Effector memory CD8-positive, alpha-beta T cell (primary cell): ENCODE data around the gene ARID1B.
A peak's percentile ranks its signal among the peaks of the same experiment; 100 is the strongest.

Source experiments
- ATAC-seq: fragments of 150-1000 bp; cut with Tn5 transposase; replicated peaks from 2 replicates; pipeline ENCODE4 v1.10.0; 2021; ENCODE audit warnings: mild to moderate bottlenecking, moderate library complexity
- DNase-seq, 3 experiments: peaks; one replicate each; pipeline ENCODE4 v3.0.0; 2021
- H3K27ac Mint-ChIP-seq, 2 donors: one replicate each; pipeline ENCODE4 v1.8.0; 2022; ENCODE audit warnings: mild to moderate bottlenecking in 2 of 2, mixed read lengths in 2 of 2, moderate library complexity in 2 of 2
- H3K27me3 Mint-ChIP-seq, 2 donors: one replicate each; pipeline ENCODE4 v1.8.0; 2022; ENCODE audit warnings: mixed read lengths in 2 of 2
- H3K36me3 Mint-ChIP-seq: one replicate; pipeline ENCODE4 v1.8.0; 2022; ENCODE audit warnings: mild to moderate bottlenecking, moderate library complexity, mixed read lengths; ENCODE audit not compliant: insufficient read depth
- H3K4me1 Mint-ChIP-seq, 2 donors: one replicate each; pipeline ENCODE4 v1.8.0; 2022; ENCODE audit warnings: low read depth in 2 of 2, mixed read lengths in 2 of 2
- H3K4me3 Mint-ChIP-seq, 2 donors: one replicate each; pipeline ENCODE4 v1.8.0; 2022; ENCODE audit warnings: mild to moderate bottlenecking in 2 of 2, mixed read lengths in 2 of 2, moderate library complexity in 2 of 2
- H3K9me3 Mint-ChIP-seq, 2 donors: one replicate each; pipeline ENCODE4 v1.8.0; 2022; ENCODE audit warnings: mixed read lengths in 2 of 2

ARID1B gene

DNA sequence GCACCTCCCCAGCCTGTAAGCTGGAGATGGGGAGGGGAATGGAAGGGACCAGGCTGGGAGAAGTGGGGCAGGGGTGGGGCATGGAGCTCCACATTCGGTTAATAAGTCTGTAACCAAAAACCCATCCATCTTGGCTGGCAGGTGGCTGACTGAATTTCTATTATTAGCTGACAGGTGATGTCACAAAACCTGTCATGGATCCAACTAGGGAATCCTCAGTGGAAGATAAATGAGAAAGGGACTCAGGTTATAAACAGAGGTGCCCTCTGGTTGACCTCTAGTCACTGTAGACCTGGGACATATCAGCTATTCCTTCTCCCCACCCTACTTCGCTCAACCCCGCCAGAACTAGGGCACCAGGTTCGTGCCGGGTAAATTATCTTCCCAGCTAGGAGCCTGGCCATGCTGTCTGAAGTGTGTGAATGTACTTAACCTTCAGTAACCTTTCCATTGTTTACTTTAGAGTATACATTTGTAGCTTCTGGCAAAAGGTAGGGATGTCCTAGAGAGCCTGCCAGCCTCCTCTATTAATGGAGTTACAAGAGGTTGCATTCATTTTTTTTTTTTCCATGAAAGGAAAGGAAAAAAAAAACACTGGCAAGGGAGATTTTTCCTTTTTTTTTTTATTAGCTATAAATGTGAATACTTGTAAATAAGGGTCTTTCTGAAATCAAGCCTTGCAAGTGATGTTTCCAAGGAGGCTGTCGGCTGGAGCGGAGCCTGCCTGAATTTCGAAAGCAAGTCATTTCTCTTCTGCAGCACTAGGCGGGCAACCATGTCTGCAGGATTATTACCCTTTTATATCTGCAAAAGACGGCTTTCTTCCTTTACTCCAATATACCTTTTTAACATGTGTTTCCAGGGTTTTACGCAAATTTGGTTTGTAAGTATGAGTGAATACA is 410.3 kb downstream of the ARID1B start:
- no peak overlapping the region for H3K4me3 Mint-ChIP-seq
- DNase-seq (no peak), ATAC-seq (no peak)
- H3K36me3 Mint-ChIP-seq = peaks cover 73% of the 10 kb centered on the region
- H3K9me3 Mint-ChIP-seq = no peaks in the 10 kb centered on the region
- peak overlapping the region; percentile 25 to 84 for H3K27ac Mint-ChIP-seq
- no peaks in the 10 kb centered on the region for H3K27me3 Mint-ChIP-seq
- H3K4me1 Mint-ChIP-seq = peaks cover 28 to 32% of the 10 kb centered on the region in 2 donors

DNA sequence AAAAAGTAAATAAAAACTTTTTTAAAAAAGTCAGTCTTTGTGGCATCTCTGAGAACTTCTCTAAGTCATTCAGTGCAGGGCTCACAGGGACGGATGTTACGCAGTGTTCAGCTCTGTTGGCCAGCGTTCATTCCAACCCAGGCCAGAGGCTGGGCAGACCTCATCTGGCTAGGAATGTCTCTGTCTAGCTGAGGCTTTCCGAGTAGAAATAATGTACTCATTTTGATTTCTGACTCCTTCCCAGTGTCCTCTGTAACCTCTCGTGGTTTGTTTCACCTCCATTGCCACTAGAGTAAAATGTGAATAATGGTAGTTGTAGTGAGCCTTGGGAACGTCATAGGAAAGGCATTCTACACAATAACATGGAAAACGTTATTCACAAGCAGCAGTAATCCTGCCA is 411.0 kb downstream of the ARID1B start:
- Mint-ChIP-seq H3K27me3 (no peaks in the 10 kb centered on the region), H3K4me1 (peaks cover 21 to 28% of the 10 kb centered on the region in 2 donors), H3K4me3 (no peak overlapping the region), H3K27ac (peak overlapping the region in 1 of 2 donors; percentile 49), H3K36me3 (peaks cover 77% of the 10 kb centered on the region), H3K9me3 (no peaks in the 10 kb centered on the region)
- DNase-seq (no peak), ATAC-seq (no peak)

DNA sequence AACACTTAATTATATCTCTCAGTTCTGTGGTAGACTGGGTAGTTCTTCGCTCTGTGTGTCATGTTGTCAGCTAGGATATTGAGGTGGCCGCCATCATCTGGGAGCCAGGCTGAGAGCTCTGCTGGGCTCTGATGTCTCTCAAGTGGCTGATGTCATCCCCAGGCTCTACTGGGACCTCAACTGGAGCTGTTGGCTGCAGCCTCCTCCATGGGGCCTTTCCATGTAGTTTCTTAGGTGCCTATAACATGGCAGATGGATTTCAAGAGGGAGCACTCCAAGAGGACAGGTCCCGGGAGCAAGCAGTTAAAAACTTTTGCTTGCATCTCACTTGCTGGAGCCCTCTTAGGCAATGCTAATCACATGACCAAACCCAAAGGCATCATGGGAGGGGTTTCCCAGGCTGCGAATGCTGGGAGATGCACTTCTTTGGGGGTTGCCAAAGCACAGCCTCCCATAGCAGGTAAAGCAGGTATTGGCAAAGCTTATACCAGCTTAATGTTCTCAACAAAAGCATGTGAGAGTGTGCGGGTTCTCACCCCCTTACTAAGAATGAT is 416.3 kb downstream of the ARID1B start:
- Mint-ChIP-seq H3K4me3 (no peak overlapping the region), H3K36me3 (peaks cover 58% of the 10 kb centered on the region), H3K4me1 (peaks cover 3 to 13% of the 10 kb centered on the region in 2 donors), H3K27ac (no peak overlapping the region), H3K9me3 (no peaks in the 10 kb centered on the region), H3K27me3 (no peaks in the 10 kb centered on the region)
- ATAC-seq (no peak), DNase-seq (no peak)

DNA sequence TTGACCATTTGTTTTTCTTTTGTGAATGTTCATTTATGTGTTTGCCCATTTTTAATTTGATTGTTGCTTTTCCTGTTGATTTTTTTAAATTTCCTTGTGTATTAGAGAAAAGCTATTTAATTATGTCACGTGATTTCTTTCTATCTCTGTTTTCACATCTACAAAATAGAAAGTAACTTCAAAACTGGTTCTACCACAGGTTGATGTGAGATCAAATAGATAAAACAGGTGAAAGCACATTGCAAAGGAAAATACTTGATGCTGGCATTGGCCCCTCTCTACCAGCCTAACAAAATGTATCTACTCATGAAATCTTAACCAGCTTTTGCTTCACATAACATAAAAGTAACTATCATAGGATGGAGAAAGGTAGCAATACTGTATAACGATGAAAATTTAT is 416.9 kb downstream of the ARID1B start:
- no peak overlapping the region for H3K4me3 Mint-ChIP-seq
- H3K36me3 Mint-ChIP-seq = peaks cover 62% of the 10 kb centered on the region
- H3K27me3 Mint-ChIP-seq = no peaks in the 10 kb centered on the region
- H3K9me3 Mint-ChIP-seq = no peaks in the 10 kb centered on the region
- ATAC-seq (no peak), DNase-seq (no peak)
- peak overlapping the region in 1 of 2 donors; percentile 71 for H3K27ac Mint-ChIP-seq
- H3K4me1 Mint-ChIP-seq = peaks cover 3 to 13% of the 10 kb centered on the region in 2 donors

DNA sequence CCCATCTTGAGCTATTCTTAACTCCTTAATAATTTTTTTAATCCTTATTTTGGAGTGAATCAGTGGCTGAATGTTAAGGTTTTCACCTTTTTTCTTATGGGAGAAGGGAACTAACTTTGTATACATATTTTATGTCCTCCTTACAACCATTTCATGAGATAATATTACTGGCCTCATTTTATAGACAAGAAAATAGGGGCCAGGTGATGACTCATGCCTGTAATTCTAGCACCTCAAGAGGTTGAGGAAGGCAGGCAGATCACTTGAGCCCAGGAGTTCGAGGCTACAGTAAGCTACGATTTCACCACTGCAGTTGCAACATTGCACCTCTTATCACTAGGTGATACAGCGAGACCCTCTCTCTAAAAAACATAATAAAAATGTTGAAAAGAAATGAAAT is 417.5 kb downstream of the ARID1B start:
- Mint-ChIP-seq H3K36me3 (peaks cover 57% of the 10 kb centered on the region), H3K4me3 (no peak overlapping the region), H3K9me3 (no peaks in the 10 kb centered on the region), H3K27me3 (no peaks in the 10 kb centered on the region), H3K27ac (peak overlapping the region in 1 of 2 donors; percentile 71), H3K4me1 (peaks cover 3 to 13% of the 10 kb centered on the region in 2 donors)
- no peak for DNase-seq
- ATAC-seq = no peak

DNA sequence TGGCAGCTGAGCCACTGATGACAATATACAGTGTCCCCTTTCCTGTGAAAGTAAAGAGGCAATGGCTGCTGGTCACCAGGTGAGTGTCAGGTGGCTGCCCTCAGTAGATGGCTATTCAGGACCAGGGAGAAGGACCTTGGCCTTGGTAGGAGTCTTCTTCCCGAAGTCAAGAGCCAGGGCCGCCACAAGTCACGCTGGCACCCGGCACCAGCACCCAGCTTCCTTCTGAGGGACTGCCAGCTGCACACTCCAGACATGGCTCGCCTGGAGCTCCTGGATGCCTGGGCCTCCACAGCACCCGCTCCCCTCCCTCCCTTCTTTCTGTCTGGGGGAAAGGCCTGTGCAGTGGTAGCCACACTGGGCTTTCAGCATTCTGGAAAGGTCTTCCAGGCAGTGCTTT is 419.2 kb downstream of the ARID1B start:
- Mint-ChIP-seq H3K27ac (no peak overlapping the region), H3K4me1 (peaks cover 3 to 9% of the 10 kb centered on the region in 2 donors), H3K9me3 (no peaks in the 10 kb centered on the region), H3K4me3 (no peak overlapping the region), H3K27me3 (no peaks in the 10 kb centered on the region), H3K36me3 (peaks cover 53% of the 10 kb centered on the region)
- DNase-seq (no peak), ATAC-seq (no peak)

DNA sequence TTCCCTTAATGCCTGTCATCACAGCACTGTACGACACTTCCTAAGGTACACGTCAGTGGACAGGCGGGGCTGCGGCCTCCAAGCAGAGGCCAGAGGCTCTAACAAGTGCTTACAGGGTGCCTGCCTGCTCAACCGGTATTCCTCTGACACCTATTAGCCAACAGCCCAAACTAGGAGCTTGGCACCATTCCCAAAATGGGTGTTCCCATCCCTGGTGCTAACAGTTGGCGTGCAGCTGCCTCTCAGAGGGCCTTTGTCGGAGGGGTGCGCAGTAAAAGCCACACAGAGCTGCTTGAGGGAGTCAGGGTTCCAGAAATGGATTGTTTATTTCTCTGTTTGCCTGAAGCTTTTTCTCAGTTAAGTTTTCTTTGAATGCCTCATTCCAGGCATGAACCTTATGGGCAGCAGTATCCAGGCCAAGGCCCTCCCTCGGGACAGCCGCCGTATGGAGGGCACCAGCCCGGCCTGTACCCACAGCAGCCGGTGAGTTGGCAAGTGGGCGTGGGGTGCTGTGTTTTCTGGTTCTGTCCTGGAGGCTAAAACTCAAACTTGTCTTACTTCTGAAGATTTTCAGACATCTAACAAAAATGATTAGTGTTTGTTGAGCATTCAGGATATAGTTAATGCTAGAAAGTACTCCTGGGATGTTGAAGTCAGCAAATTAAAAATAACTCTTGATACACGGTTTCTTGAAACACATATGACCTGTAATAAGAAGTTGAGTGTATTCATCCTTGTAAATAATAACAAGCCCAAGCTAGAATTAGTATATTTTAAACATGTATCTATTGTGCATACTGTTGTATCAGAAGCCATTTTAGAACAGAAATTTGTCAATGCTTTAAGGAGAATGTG is 421.5 kb downstream of the ARID1B start:
- Mint-ChIP-seq H3K36me3 (peaks cover 51% of the 10 kb centered on the region), H3K27ac (no peak overlapping the region), H3K4me3 (no peak overlapping the region), H3K4me1 (peaks cover 2 to 9% of the 10 kb centered on the region in 2 donors), H3K27me3 (no peaks in the 10 kb centered on the region), H3K9me3 (no peaks in the 10 kb centered on the region)
- ATAC-seq (no peak), DNase-seq (no peak)

DNA sequence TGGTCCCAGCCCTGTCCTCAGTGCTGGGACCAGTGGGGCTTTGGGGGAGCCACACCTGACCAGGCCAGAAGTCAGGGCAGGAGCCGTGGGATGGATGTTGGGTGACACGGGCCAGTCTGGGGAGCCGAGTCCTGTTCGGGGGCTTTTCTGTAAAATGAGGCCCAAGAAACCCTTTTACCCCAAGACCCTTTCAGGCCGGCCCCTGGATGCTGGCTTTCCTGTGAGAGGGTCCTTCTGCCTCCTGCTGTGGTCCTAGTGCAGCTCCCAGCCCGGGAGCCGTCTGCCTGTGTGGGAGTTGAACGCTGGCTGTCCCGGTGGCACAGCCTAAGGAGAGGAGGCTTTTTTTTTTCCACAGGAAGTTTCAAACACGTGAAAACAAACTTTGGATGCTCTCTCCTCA is 422.9 kb downstream of the ARID1B start:
- Mint-ChIP-seq H3K9me3 (no peaks in the 10 kb centered on the region), H3K4me1 (peaks cover 0 to 9% of the 10 kb centered on the region in 2 donors), H3K27me3 (no peaks in the 10 kb centered on the region), H3K27ac (no peak overlapping the region), H3K4me3 (no peak overlapping the region), H3K36me3 (peaks cover 56% of the 10 kb centered on the region)
- no peak for DNase-seq
- no peak for ATAC-seq

DNA sequence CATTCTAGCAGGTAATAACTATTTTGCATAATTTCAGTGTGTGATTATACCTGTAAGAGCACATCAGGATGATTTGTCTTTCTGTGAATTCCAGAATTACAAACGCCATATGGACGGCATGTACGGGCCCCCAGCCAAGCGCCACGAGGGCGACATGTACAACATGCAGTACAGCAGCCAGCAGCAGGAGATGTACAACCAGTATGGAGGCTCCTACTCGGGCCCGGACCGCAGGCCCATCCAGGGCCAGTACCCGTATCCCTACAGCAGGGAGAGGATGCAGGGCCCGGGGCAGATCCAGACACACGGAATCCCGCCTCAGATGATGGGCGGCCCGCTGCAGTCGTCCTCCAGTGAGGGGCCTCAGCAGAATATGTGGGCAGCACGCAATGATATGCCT is 423.4 kb downstream of the ARID1B start:
- Mint-ChIP-seq H3K4me1 (peaks cover 0 to 9% of the 10 kb centered on the region in 2 donors), H3K4me3 (no peak overlapping the region), H3K9me3 (no peaks in the 10 kb centered on the region), H3K27me3 (no peaks in the 10 kb centered on the region), H3K36me3 (peaks cover 57% of the 10 kb centered on the region), H3K27ac (no peak overlapping the region)
- ATAC-seq = no peak
- no peak for DNase-seq

DNA sequence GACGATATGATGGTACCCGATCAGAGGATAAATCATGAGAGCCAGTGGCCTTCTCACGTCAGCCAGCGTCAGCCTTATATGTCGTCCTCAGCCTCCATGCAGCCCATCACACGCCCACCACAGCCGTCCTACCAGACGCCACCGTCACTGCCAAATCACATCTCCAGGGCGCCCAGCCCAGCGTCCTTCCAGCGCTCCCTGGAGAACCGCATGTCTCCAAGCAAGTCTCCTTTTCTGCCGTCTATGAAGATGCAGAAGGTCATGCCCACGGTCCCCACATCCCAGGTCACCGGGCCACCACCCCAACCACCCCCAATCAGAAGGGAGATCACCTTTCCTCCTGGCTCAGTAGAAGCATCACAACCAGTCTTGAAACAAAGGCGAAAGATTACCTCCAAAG is 423.9 kb downstream of the ARID1B start:
- peaks cover 56% of the 10 kb centered on the region for H3K36me3 Mint-ChIP-seq

DNA sequence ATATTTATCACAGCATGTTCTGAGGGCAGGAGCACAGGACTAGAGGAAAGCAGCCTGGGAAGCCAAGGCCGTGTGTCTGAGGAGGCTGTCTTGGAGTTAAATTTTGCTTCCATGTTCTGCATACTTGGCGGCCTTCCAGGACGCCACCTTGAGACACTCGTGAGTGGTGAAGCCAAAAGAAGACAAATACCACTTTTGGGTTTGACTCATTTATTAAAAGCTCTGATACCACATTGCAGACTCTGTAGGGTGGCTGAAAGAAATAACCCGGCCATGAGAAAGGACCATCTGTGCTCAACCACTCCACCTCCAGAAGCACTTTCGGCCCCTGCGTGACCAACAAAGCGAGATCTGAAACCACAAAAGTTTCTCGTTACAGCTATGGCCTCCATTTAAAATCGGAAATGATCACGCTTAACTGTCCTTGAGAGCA is 426.1 kb downstream of the ARID1B start:
- ATAC-seq = no peak
- H3K27me3 Mint-ChIP-seq = no peaks in the 10 kb centered on the region
- H3K4me1 Mint-ChIP-seq = no peaks in the 10 kb centered on the region
- DNase-seq = no peak
- no peak overlapping the region for H3K4me3 Mint-ChIP-seq
- peaks cover 58% of the 10 kb centered on the region for H3K36me3 Mint-ChIP-seq
- H3K27ac Mint-ChIP-seq = peak overlapping the region in 1 of 2 donors; percentile 20
- H3K9me3 Mint-ChIP-seq = no peaks in the 10 kb centered on the region

More for the DNA sequence above, 423.9 kb downstream of the ARID1B start:
- Mint-ChIP-seq H3K4me3 (no peak overlapping the region), H3K9me3 (no peaks in the 10 kb centered on the region), H3K27me3 (no peaks in the 10 kb centered on the region), H3K27ac (no peak overlapping the region), H3K4me1 (peaks cover 0 to 9% of the 10 kb centered on the region in 2 donors)
- DNase-seq (no peak), ATAC-seq (no peak)

DNA sequence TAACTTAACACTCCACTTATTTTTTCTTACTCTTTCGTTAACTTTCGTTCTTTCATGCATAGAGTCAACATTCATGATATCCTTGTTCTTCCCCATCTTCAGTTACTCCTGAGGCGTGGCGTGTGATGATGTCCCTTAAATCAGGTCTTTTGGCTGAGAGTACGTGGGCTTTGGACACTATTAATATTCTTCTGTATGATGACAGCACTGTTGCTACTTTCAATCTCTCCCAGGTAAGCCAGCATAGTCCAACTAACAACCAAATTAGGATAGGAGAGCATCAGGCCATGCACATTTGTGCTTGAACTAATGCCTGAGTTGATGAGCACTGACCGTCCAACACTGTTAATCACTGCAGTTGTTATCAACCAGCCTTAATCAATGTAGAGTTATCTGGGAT is 426.6 kb downstream of the ARID1B start:
- no peaks in the 10 kb centered on the region for H3K27me3 Mint-ChIP-seq
- H3K36me3 Mint-ChIP-seq = peaks cover 54% of the 10 kb centered on the region
- DNase-seq (no peak), ATAC-seq (no peak)
- H3K4me3 Mint-ChIP-seq = no peak overlapping the region
- peak overlapping the region in 1 of 2 donors; percentile 4 for H3K27ac Mint-ChIP-seq
- no peaks in the 10 kb centered on the region for H3K4me1 Mint-ChIP-seq
- H3K9me3 Mint-ChIP-seq = no peaks in the 10 kb centered on the region
